Measurements from ENCODE around the gene CNTNAP2. TPM values are rescaled to one million over a fixed set of nuclear protein-coding genes. Genes with fewer than 3 reads are reported as not detected.

CNTNAP2 gene
- total RNA-seq = under 0.01 and 0.65 TPM in 2 replicates

GRCh38 chr7:146116521-146117222 lies at the start of gene CNTNAP2:
CNTNAP2 (plus strand) TSS chr7:146116801; CDS start chr7:146116877, 76 bp downstream.

Small RNA genes lying within 50 kb of the gene (small RNA-seq; reads per million reads assigned to genes)
- gene AC005518.2 = not detected
- gene MIR548F4 = not detected
- gene RANP2 = not detected
- not detected for gene RF00012
- not detected for gene RF00019
- not detected for gene RF02271
- not detected for gene RN7SL456P
- gene RN7SL72P = not detected
- not detected for gene RNA5SP249
- not detected for gene RNU6-1184P
